HepG2 (cell line): ENCODE data around the gene ART3. TPM values are rescaled to one million over a fixed set of nuclear protein-coding genes. Genes with fewer than 3 reads are reported as not detected.

Source experiments
- ADNP ChIP-seq: sonication (generic); formaldehyde crosslinking; IDR thresholded peaks from 2 replicates; pipeline ENCODE4 v1.4.0; 2020; ENCODE audit warnings: missing genetic modification reagents
- ARHGAP35 ChIP-seq: sonication (generic); formaldehyde crosslinking; IDR thresholded peaks from 2 replicates; pipeline ENCODE4 v1.9.0; 2022; ENCODE audit warnings: mild to moderate bottlenecking, inconsistent platforms, moderate library complexity, missing genetic modification reagents, borderline replicate concordance
- FOXK2 ChIP-seq: fragments of 450-650 bp; IDR thresholded peaks from 2 replicates; pipeline ENCODE4 v1.6.1; 2016
- HNF4A ChIP-seq: sonication (generic); formaldehyde crosslinking; IDR thresholded peaks from 2 replicates; pipeline ENCODE4 v1.4.0; 2020; ENCODE audit warnings: missing genetic modification reagents
- HOXA5 ChIP-seq: sonication (generic); formaldehyde crosslinking; IDR thresholded peaks from 2 replicates; pipeline ENCODE4 v1.4.0; 2020; ENCODE audit warnings: missing genetic modification reagents
- IRF9 ChIP-seq: sonication (generic); formaldehyde crosslinking; IDR thresholded peaks from 2 replicates; pipeline ENCODE4 v1.8.0; 2022; ENCODE audit warnings: missing genetic modification reagents, mild to moderate bottlenecking, borderline replicate concordance
- KAT2B ChIP-seq: fragments of 150-350 bp; IDR thresholded peaks from 2 replicates; pipeline ENCODE4 v1.6.1; 2014; ENCODE audit warnings: low read depth, low read length, borderline replicate concordance
- KDM4B ChIP-seq: sonication (generic); formaldehyde crosslinking; IDR thresholded peaks from 2 replicates; pipeline ENCODE4 v1.4.0; 2020; ENCODE audit warnings: missing genetic modification reagents
- KDM5A ChIP-seq: fragments of 200-600 bp; sonication (generic); IDR thresholded peaks from 2 replicates; pipeline ENCODE4 v1.7.0; 2018; ENCODE audit warnings: antibody characterized with exemption, mild to moderate bottlenecking, low read length, borderline replicate concordance
- MED1 ChIP-seq: sonication (generic); formaldehyde crosslinking; IDR thresholded peaks from 2 replicates; pipeline ENCODE4 v1.4.0; 2020; ENCODE audit warnings: missing genetic modification reagents
- MED8 ChIP-seq: sonication (generic); formaldehyde crosslinking; IDR thresholded peaks from 2 replicates; pipeline ENCODE4 v1.8.1; 2023; ENCODE audit warnings: mild to moderate bottlenecking, missing genetic modification reagents; ENCODE audit not compliant: insufficient replicate concordance
- NFYB ChIP-seq: sonication (generic); formaldehyde crosslinking; IDR thresholded peaks from 2 replicates; pipeline ENCODE4 v1.4.0; 2020; ENCODE audit warnings: missing genetic modification reagents
- NFYC ChIP-seq: IDR thresholded peaks from 2 replicates; pipeline ENCODE4 v1.6.1; 2016; ENCODE audit warnings: missing genetic modification reagents, missing compliant biosample characterization
- PAXIP1 ChIP-seq: sonication (generic); formaldehyde crosslinking; conservative IDR thresholded peaks from 2 replicates; pipeline ENCODE4 v1.4.0; 2020; ENCODE audit warnings: mild to moderate bottlenecking, missing genetic modification reagents, moderate library complexity
- SIN3B ChIP-seq: fragments of 150-350 bp; IDR thresholded peaks from 2 replicates; pipeline ENCODE4 v1.6.1; 2014; ENCODE audit warnings: low read length
- THAP9 ChIP-seq: sonication (generic); formaldehyde crosslinking; IDR thresholded peaks from 2 replicates; pipeline ENCODE4; 2020; ENCODE audit warnings: missing genetic modification reagents, mild to moderate bottlenecking, borderline replicate concordance
- TSC22D2 ChIP-seq: sonication (generic); formaldehyde crosslinking; IDR thresholded peaks from 2 replicates; pipeline ENCODE4 v1.5.1; 2020; ENCODE audit warnings: missing genetic modification reagents, mild to moderate bottlenecking, borderline replicate concordance
- ZNF350 ChIP-seq: sonication (generic); formaldehyde crosslinking; IDR thresholded peaks from 2 replicates; pipeline ENCODE4 v1.4.0; 2020; ENCODE audit warnings: mild to moderate bottlenecking, low read depth, missing genetic modification reagents, borderline replicate concordance
- ZNF383 ChIP-seq: sonication (generic); formaldehyde crosslinking; IDR thresholded peaks from 2 replicates; pipeline ENCODE4 v1.4.0; 2020; ENCODE audit warnings: missing genetic modification reagents, mild to moderate bottlenecking, borderline replicate concordance
- polyA plus RNA-seq, 8 experiments: library from polyadenylated mRNA; depleted of rRNA in 3 of 8; stranded (reverse) in 7 of 8; unstranded in 1 of 8; fragments of >200 nt; fragmentation: Illumina TruSeq in 4 of 8; extraction: Trizol in 4 of 8; gene quantifications; 2 replicates each; pipeline versions ENCODE4 v1.2.1 to v1.2.3, GENCODE V29; 2011 to 2016; ENCODE audit warnings: low read depth in 4 of 8, missing spikeins in 1 of 8, mixed read lengths in 1 of 8; ENCODE audit not compliant: insufficient read depth in 1 of 8
- total RNA-seq, 5 experiments: library from RNA; depleted of rRNA; stranded (reverse); fragments of >200 nt; fragmentation: Illumina TruSeq; extraction: Trizol; gene quantifications; 2 replicates each; pipeline ENCODE4 v1.2.3, GENCODE V29; 2016; ENCODE audit warnings: low read depth in 1 of 5
- TF ChIP-seq, protein P1 (sequence below), 2 experiments: sonication (generic) in 1 of 2; formaldehyde crosslinking in 1 of 2; IDR thresholded peaks; 2 replicates each; pipeline versions ENCODE4 v1.5.1 to v1.6.1; 2011 to 2020; ENCODE audit warnings: borderline replicate concordance in 1 of 2, low read depth in 1 of 2, low read length in 1 of 2, mild to moderate bottlenecking in 1 of 2, missing genetic modification reagents in 1 of 2, moderate library complexity in 1 of 2

ART3 gene
- total and polyA plus RNA-seq, 2 of the 13 experiments (the other 11 are each of a cell fraction or from before 2014, with no cell fraction given), result not detected

- TF ChIP-seq THAP9 (CRISPR knock-in tag) (peak; percentile 89; the same call in 1 of the 2 replicates), IRF9 (peak; percentile 91), ZNF350 (CRISPR knock-in tag) (peak; percentile 98), HOXA5 (CRISPR knock-in tag) (peak; percentile 88), SIN3B (peak; percentile 97), FOXK2 (no peak), ZNF383 (no peak), NFYC (CRISPR knock-in tag) (no peak), KAT2B (no peak), MED1 (CRISPR knock-in tag) (peak; percentile 82), KDM5A (peak; percentile 98), MED8 (CRISPR knock-in tag) (peak; percentile 43), NFYB (peak; percentile 23; the same call in 1 of the 2 replicates), ADNP (CRISPR knock-in tag) (no peak), KDM4B (peak; percentile 60; the same call in 1 of the 2 replicates), PAXIP1 (CRISPR knock-in tag) (peak; percentile 53), TSC22D2 (CRISPR knock-in tag) (no peak), HNF4A (CRISPR knock-in tag) (no peak), ARHGAP35 (peak; percentile 65; the same call in 1 of the 2 replicates)
- TF ChIP-seq, protein P1, sequence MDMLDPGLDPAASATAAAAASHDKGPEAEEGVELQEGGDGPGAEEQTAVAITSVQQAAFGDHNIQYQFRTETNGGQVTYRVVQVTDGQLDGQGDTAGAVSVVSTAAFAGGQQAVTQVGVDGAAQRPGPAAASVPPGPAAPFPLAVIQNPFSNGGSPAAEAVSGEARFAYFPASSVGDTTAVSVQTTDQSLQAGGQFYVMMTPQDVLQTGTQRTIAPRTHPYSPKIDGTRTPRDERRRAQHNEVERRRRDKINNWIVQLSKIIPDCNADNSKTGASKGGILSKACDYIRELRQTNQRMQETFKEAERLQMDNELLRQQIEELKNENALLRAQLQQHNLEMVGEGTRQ (IDR thresholded peaks at IDR 0.05; ENCODE audit: low read depth, low read length), result no peak
- TF ChIP-seq, protein P1 (CRISPR knock-in tag; IDR thresholded peaks at IDR 0.05; ENCODE audit: borderline replicate concordance), result no peak
Observed at GRCh38 chr4:76148142-76148865, 73.8 kb downstream of the ART3 start, which contains the start of gene NUP54 (continued).
